Subcutaneous adipose tissue (tissue), 4 donors: ENCODE results near the gene TBC1D5. TPM values are rescaled to one million over a fixed set of nuclear protein-coding genes. Genes with fewer than 3 reads are reported as not detected.

ENCODE experiments used
- total RNA-seq, 4 donors: library from RNA; depleted of rRNA; stranded (reverse); fragments of >200 nt; gene quantifications; one replicate each; pipeline ENCODE4 v1.1.0, GENCODE V29; 2016
- TF ChIP-seq, protein P1 (sequence below): fragments of 450-650 bp; IDR thresholded peaks from one replicate; pipeline ENCODE4 v1.5.1; 2016; ENCODE audit warnings: low read depth, mild to moderate bottlenecking, control low read depth, antibody characterized with exemption, moderate library complexity

TBC1D5 gene
- total RNA-seq, 4 donors from 2014 or later = 76.3 to 91.1 (median 81.3) TPM

DNA sequence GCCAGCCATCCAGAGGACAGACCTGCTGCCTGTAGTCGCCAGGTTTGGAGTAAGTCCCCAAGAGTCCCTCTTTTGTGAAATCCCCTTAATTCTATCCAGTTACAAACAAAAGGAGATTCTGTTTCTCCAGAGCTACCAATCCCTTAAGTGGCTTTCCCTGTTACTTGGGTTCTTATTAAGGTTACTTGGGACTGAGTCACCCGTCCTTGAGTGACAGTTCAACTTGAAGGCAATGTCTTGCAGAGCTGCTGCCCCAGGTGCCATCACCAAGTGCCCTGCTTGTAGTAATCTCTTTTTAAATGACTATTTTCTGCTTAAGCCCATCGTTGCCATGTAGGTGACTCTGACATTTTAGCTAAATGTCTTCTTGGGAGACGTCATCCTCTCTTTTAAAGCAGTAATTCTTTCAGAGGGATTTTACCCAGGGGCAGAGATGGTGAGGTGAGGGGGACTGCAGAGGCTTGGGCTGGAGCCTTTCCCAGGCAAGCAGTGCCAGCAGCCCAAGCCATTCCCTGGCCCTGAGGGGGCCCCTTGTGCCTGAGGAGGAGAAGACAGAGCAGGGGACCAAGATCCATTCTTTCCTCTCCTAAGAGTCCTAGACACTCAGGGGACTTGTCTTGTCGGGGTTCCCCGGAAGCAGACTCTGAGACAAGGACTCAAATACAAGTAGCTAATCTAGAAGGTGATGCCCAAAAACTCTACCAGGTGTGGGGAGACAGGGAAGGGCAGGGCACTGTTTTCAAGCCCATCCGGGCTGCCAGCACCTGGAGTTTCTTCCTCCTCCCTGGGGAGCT is 604.0 kb downstream of the TBC1D5 start:
- TF ChIP-seq, protein P1, sequence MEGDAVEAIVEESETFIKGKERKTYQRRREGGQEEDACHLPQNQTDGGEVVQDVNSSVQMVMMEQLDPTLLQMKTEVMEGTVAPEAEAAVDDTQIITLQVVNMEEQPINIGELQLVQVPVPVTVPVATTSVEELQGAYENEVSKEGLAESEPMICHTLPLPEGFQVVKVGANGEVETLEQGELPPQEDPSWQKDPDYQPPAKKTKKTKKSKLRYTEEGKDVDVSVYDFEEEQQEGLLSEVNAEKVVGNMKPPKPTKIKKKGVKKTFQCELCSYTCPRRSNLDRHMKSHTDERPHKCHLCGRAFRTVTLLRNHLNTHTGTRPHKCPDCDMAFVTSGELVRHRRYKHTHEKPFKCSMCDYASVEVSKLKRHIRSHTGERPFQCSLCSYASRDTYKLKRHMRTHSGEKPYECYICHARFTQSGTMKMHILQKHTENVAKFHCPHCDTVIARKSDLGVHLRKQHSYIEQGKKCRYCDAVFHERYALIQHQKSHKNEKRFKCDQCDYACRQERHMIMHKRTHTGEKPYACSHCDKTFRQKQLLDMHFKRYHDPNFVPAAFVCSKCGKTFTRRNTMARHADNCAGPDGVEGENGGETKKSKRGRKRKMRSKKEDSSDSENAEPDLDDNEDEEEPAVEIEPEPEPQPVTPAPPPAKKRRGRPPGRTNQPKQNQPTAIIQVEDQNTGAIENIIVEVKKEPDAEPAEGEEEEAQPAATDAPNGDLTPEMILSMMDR = no peak

DNA sequence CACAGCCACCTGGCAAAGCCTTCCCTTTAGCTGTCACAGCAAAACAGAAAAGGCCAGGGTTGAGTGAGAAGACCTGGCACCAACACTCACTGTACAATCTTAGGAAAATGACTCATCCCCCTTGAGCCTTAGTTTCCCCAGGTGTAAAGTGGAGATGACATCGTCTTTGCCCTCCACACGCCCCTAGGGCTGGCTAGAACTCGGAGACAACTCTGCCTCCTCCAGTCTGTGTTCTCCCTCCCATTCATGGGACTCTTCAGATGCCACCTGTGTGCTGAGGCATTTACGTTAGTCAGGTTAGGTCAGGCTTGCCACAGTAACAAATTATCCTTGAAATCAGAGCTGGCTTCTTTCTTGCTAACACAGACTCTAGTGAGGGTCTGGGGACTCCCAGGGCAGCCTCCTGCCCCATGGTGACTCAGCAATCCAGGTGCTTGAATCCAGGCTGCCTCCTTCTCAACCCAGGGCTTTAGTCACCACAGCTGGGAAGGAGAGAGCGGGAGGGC is 605.1 kb downstream of the TBC1D5 start:
- TF ChIP-seq, protein P1 = no peak

DNA sequence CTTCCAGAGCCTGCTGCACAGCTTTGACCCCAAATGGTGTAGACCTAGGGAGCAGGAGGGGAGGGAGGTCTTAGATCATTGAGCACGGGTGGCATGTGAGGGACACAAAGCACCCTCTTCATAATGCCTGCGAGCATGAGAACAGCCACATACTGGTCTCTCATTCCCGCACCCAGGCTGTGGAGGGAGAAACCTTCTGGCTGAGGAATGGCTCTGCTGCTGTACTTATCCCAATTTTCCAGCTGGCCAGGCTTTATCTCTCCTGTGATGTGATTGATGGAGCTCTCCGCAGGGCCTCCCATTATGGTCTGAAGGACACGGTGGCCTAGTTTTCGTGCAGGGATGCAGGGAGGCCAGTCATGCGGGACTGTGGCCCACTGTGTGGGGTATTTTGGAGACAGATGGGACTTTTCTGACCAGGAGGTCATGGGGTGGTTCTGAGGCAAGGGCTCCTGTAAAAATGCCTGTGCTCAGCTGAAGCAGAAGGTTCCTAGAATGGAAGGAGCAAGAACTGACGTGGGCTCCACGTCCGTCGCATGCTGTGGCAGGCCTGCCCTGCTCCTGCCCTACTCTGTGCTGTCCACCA is 606.2 kb downstream of the TBC1D5 start:
- TF ChIP-seq, protein P1 = no peak

DNA sequence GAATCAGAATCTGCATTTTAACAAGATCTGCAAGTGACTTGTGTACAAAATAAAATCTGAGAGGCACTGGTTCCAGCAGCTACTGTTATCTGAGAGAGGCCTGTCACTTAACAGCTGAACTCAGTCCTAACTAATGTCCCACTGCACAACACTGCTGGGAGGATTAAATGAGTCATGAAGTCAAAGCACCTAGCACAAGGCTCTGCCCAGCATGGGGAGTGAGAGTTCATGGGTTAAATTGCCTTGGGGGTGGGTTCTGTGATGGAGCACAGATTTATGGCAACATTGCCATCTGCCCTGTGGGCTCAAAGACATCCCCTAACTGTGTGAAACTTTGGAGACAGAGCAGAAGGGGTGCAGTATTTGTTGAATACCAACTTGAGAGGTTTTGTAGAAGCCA is 606.7 kb downstream of the TBC1D5 start:
- TF ChIP-seq, protein P1 = no peak

DNA sequence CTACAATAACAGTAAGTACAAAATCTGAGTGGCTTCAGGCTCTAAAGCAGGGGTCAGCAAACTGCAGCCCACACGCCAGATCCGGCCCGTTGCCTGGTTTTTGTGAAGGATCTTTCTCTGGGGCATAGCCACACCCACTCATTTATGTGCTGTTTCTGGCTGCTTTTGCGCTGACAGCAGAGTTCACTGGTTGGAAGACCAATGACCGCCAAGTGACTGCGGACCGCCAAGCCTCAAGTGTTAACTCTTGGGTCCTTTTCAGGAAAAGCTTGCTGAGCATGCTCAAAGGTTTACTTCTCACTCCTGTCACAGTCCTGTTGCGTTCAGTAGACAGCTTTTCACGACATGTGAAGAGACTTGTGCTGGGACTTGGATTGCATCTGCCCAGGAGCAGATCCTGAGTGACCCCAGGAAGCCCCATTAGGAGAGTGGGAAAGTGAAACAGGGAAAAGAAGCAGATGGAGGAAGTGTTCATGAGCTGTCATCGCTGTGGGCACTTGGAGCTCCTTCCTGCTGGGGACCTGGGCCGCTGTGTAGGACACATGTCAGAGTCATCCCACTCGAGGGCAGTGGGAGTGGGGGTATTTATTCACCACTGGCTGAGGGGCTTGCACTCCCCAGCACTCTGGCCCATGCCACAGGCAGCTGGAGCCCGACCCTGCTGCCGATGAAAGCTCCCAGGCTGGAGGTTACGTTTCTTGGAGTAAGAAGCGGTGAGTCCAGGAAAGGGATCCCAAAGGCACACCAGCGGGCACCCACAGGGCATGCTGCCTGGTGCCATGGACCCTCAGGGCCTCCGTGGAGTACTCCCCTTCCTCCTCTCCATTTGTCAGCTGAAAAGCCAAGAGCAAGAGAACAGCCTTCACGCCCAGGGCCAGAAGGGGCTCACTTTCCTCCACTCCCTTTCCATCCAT is 608.5 kb downstream of the TBC1D5 start:
- TF ChIP-seq, protein P1 = no peak

DNA sequence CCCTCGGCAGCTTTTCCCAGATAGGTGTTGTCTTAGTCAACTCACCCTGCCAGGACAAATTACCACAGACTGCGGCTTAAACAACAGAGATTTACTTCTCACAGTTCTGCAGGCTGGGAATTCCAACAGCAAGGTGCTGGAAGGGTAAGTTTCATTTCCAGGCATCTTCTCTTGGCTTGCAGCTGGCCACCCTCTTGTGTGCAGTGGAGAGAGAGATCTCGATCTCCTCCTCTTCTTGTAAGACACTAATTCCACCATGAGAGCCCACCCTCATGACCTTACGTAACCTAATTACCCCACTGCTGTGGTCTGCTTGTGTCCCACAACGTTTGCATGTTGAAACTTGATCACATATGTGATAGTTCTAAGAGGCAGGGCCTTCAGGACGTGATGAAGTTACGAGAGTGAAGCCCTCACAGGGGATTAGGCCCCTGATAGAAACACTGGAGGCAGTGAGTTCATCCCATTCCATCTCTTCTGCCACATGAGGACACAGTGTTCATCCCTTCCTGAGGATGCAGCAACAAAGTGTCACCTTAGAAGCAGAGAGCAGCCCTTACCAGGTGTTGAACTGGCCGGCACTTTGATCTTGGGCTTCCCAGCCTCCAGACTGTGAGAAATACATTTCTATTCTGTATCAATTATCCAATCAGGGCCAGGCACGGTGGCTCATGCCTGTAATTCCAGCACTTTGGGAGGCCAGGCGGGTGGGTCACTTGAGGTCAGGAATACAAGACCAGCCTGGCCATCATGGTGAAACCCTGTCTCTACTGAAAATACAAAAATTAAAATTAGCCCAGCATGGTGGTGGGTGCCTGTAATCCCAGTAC is 609.9 kb downstream of the TBC1D5 start:
- TF ChIP-seq, protein P1 = no peak
